PC-3 (cell line): ENCODE measurements around the gene CDKN1A. TPM values are rescaled to one million over a fixed set of nuclear protein-coding genes. Genes with fewer than 3 reads are reported as not detected.

Source experiments
- ATAC-seq: fragments of 200-7000 bp; cut with Tn5 transposase; 2 replicates; pipeline ENCODE4 v1.9.1; 2020; ENCODE audit warnings: mild to moderate bottlenecking, moderate library complexity
- BruUV-seq: library from RNA; stranded (reverse); fragments of 400-500 nt; replicated peaks from 2 replicates; lab custom pipeline; 2021; lab: Mats Ljungman, UMichigan
- CTCF ChIA-PET: fragments of 300-600 bp; sonication (Branson Sonifier 250); formaldehyde crosslinking; loops from one replicate; lab custom pipeline; 2022; ENCODE audit warnings: antibody characterized with exemption; lab: Charles Lee
- POLR2A ChIA-PET: fragments of 300-600 bp; sonication (Branson Sonifier 250); formaldehyde crosslinking; loops from one replicate; lab custom pipeline; 2022; ENCODE audit warnings: antibody characterized with exemption; ENCODE audit not compliant: unreplicated experiment; lab: Charles Lee
- DNase-seq: peaks from one replicate; pipeline ENCODE4 v3.0.0-alpha.2; 2015
- H2AFZ ChIP-seq: fragments of 300-600 bp; sonication (generic); 2 replicates; pipeline ENCODE4 v1.6.0; 2016; ENCODE audit warnings: antibody characterized with exemption, low read length
- H3F3A ChIP-seq: fragments of 300-600 bp; sonication (generic); one replicate; pipeline ENCODE4 v1.6.0; 2017; ENCODE audit warnings: antibody characterized with exemption, low read length, control low read depth, mild to moderate bottlenecking; ENCODE audit not compliant: unreplicated experiment
- H3K27ac ChIP-seq: fragments of 300-600 bp; sonication (generic); 2 replicates; pipeline ENCODE4 v1.5.1; 2016; ENCODE audit warnings: mild to moderate bottlenecking, low read length
- H3K27me3 ChIP-seq: fragments of 300-600 bp; sonication (generic); 2 replicates; pipeline ENCODE4 v1.6.1; 2016; ENCODE audit warnings: low read length, mixed read lengths
- H3K36me3 ChIP-seq: fragments of 300-600 bp; sonication (generic); 2 replicates; pipeline ENCODE4 v1.6.1; 2016; ENCODE audit warnings: low read depth, mixed run types, low read length, mixed read lengths
- H3K4me1 ChIP-seq: fragments of 300-600 bp; sonication (generic); 2 replicates; pipeline ENCODE4 v1.5.1; 2016; ENCODE audit warnings: low read length; ENCODE audit not compliant: insufficient read depth
- H3K4me2 ChIP-seq: fragments of 300-600 bp; sonication (generic); 2 replicates; pipeline ENCODE4 v1.6.0; 2016; ENCODE audit warnings: low read length
- H3K4me3 ChIP-seq: fragments of 300-600 bp; sonication (generic); 2 replicates; pipeline ENCODE4 v1.5.1; 2016; ENCODE audit warnings: mild to moderate bottlenecking, low read length, mixed read lengths
- H3K79me2 ChIP-seq: fragments of 300-600 bp; sonication (generic); 2 replicates; pipeline ENCODE4 v1.6.1; 2017; ENCODE audit warnings: low read length, mixed read lengths
- H3K9ac ChIP-seq: fragments of 300-600 bp; sonication (generic); 2 replicates; pipeline ENCODE4 v1.6.0; 2016; ENCODE audit warnings: mild to moderate bottlenecking, low read length
- H3K9me2 ChIP-seq: fragments of 300-600 bp; sonication (generic); replicated peaks from 2 replicates; pipeline ENCODE4 v1.6.1; 2016; ENCODE audit warnings: mixed run types, low read length, mixed read lengths
- H3K9me3 ChIP-seq: fragments of 300-600 bp; sonication (generic); 2 replicates; pipeline ENCODE4 v1.6.1; 2016; ENCODE audit warnings: low read length, mixed read lengths
- H4K20me1 ChIP-seq: fragments of 300-600 bp; sonication (generic); 2 replicates; pipeline ENCODE4 v1.6.1; 2016; ENCODE audit warnings: low read length, mixed read lengths
- EZH2 ChIP-seq: fragments of 300-600 bp; sonication (generic); IDR thresholded peaks from one replicate; pipeline ENCODE4 v1.6.1; 2017; ENCODE audit warnings: antibody characterized with exemption, mild to moderate bottlenecking, low read length; ENCODE audit not compliant: unreplicated experiment
- EZH2phosphoT487 ChIP-seq: fragments of 300-600 bp; sonication (generic); IDR thresholded peaks from 2 replicates; pipeline ENCODE4 v1.6.1; 2018; ENCODE audit warnings: mild to moderate bottlenecking, antibody characterized with exemption, low read length, borderline replicate concordance
- intact Hi-C: fragments of 100-400 bp; cut with micrococcal nuclease; formaldehyde crosslinking; loops from 2 replicates; pipeline ENCODE4 v1.9.0; 2023
- total RNA-seq: library from RNA; depleted of rRNA; stranded (reverse); fragments of >200 nt; gene quantifications from 2 replicates; pipeline ENCODE4 v1.2.3, GENCODE V29; 2014
- TF ChIP-seq, protein P1 (sequence below): fragments of 300-600 bp; sonication (generic); conservative IDR thresholded peaks from 2 replicates; pipeline ENCODE4 v1.5.1; 2017; ENCODE audit warnings: antibody characterized with exemption, low read depth, mild to moderate bottlenecking, low read length

CDKN1A gene
- total RNA-seq, 1 experiment from 2014 or later: 79.5 TPM

- Histone ChIP-seq H3K4me3 (no peak overlapping the region), H3K36me3 (no peaks in the 10 kb centered on the region), H3F3A (no peaks in the 10 kb centered on the region), H3K27me3 (no peaks in the 10 kb centered on the region), H3K9me3 (no peaks in the 10 kb centered on the region), H3K9me2 (no peaks in the 10 kb centered on the region), H3K4me2 (no peak overlapping the region), H4K20me1 (no peaks in the 10 kb centered on the region), H3K4me1 (no peaks in the 10 kb centered on the region), H2AFZ (no peak overlapping the region), H3K79me2 (no peaks in the 10 kb centered on the region), H3K27ac (no peak overlapping the region), H3K9ac (no peak overlapping the region)
- intact Hi-C loops: no loop called here
- no TSS peak for BruUV-seq
- DNase-seq (no peak), ATAC-seq (no peak)
- ChIA-PET CTCF (no interaction called here), POLR2A (no interaction called here)
- TF ChIP-seq EZH2: no peak
- TF ChIP-seq, protein P1, sequence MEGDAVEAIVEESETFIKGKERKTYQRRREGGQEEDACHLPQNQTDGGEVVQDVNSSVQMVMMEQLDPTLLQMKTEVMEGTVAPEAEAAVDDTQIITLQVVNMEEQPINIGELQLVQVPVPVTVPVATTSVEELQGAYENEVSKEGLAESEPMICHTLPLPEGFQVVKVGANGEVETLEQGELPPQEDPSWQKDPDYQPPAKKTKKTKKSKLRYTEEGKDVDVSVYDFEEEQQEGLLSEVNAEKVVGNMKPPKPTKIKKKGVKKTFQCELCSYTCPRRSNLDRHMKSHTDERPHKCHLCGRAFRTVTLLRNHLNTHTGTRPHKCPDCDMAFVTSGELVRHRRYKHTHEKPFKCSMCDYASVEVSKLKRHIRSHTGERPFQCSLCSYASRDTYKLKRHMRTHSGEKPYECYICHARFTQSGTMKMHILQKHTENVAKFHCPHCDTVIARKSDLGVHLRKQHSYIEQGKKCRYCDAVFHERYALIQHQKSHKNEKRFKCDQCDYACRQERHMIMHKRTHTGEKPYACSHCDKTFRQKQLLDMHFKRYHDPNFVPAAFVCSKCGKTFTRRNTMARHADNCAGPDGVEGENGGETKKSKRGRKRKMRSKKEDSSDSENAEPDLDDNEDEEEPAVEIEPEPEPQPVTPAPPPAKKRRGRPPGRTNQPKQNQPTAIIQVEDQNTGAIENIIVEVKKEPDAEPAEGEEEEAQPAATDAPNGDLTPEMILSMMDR: no peak
- TF ChIP-seq EZH2phosphoT487: no peak
Measured at GRCh38 chr6:36714511-36714910, 36.0 kb downstream of the CDKN1A start.

- Histone ChIP-seq H3K9ac (no peak overlapping the region), H3K9me2 (no peaks in the 10 kb centered on the region), H3K4me1 (no peaks in the 10 kb centered on the region), H3K4me3 (no peak overlapping the region), H3K27ac (no peak overlapping the region), H4K20me1 (no peaks in the 10 kb centered on the region), H2AFZ (no peak overlapping the region), H3K9me3 (no peaks in the 10 kb centered on the region), H3F3A (no peaks in the 10 kb centered on the region), H3K79me2 (no peaks in the 10 kb centered on the region), H3K36me3 (no peaks in the 10 kb centered on the region), H3K27me3 (no peaks in the 10 kb centered on the region), H3K4me2 (no peak overlapping the region)
- intact Hi-C loops: no loop called here
- ATAC-seq: no peak
- POLR2A ChIA-PET: no interaction called here
- TF ChIP-seq, protein P1: no peak
- no peak for TF ChIP-seq EZH2phosphoT487
- no peak for TF ChIP-seq EZH2
- no peak for DNase-seq
- CTCF ChIA-PET: no interaction called here
- BruUV-seq: no TSS peak
Measured at GRCh38 chr6:36715469-36715868, 37.0 kb downstream of the CDKN1A start.

GRCh38 chr6:36716476-36717093 is 38.1 kb downstream of the CDKN1A start:
- H3K36me3 ChIP-seq: no peaks in the 10 kb centered on the region
- BruUV-seq: no TSS peak
- H3F3A ChIP-seq: no peaks in the 10 kb centered on the region
- TF ChIP-seq, protein P1: no peak
- no peak for TF ChIP-seq EZH2phosphoT487
- no peak for TF ChIP-seq EZH2
- H3K27ac ChIP-seq: no peak overlapping the region
- no peak overlapping the region for H3K4me2 ChIP-seq
- ChIA-PET POLR2A (no interaction called here), CTCF (no interaction called here)
- H3K79me2 ChIP-seq: no peaks in the 10 kb centered on the region
- ATAC-seq (no peak), DNase-seq (no peak)
- no peaks in the 10 kb centered on the region for H3K4me1 ChIP-seq
- no peak overlapping the region for H3K4me3 ChIP-seq
- H3K9me2 ChIP-seq: no peaks in the 10 kb centered on the region
- H3K9ac ChIP-seq: no peak overlapping the region
- no peaks in the 10 kb centered on the region for H3K9me3 ChIP-seq
- H4K20me1 ChIP-seq: no peaks in the 10 kb centered on the region
- H3K27me3 ChIP-seq: no peaks in the 10 kb centered on the region
- H2AFZ ChIP-seq: no peak overlapping the region
- intact Hi-C loops: no loop called here
